Right ventricle myocardium inferior (tissue), 1 donor: ENCODE data around the gene HSPA4. TPM values are rescaled to one million over a fixed set of nuclear protein-coding genes. Genes with fewer than 3 reads are reported as not detected.

Experiments
- ATAC-seq: fragments of 200-7000 bp; cut with Tn5 transposase; one replicate; pipeline ENCODE4 v1.9.1; 2020; ENCODE audit warnings: mild to moderate bottlenecking, moderate library complexity
- DNase-seq: peaks from one replicate; pipeline ENCODE4 v3.0.0; 2021; ENCODE audit errors: missing footprints
- intact Hi-C: fragments of 100-400 bp; cut with DNase I; formaldehyde crosslinking; loops from one replicate; pipeline ENCODE4 v1.11.0; 2022
- total RNA-seq: library from RNA; stranded (reverse); fragmentation: NEBNext Ultra II Directional; extraction: Animal tissue kit (Norgen Biotek cat#: 25700); gene quantifications from one replicate; pipeline ENCODE4 v1.2.1, GENCODE V29; 2021
- donor health status: DM: no; HTN: yes; CAD: no; lungs with severe emphysema.

Gene HSPA4
- total RNA-seq, 1 donor from 2014 or later: 77.4 TPM

DNA sequence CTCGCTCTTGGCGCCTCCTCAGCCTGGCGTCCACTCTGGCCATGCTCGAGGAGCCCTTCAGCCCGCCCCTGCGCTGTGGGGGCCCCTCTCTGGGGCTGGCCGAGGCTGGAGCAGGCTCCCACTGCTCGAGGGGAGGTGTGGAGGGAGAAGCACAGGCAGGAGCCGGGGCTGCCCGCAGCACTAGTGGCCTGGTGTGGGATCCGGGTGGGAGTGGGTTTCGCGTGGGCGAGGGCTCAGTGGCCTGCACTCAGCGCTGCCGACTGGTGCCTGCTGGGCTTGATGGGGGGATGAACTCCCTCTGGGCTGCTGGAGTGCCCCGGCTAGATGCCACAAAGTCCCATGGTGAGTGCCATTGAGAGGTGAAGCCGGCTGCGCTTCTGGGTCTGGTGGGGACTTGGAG, 4.4 kb upstream of the HSPA4 start:
- intact Hi-C loops: no loop called here
- DNase-seq (no peak), ATAC-seq (no peak)

DNA sequence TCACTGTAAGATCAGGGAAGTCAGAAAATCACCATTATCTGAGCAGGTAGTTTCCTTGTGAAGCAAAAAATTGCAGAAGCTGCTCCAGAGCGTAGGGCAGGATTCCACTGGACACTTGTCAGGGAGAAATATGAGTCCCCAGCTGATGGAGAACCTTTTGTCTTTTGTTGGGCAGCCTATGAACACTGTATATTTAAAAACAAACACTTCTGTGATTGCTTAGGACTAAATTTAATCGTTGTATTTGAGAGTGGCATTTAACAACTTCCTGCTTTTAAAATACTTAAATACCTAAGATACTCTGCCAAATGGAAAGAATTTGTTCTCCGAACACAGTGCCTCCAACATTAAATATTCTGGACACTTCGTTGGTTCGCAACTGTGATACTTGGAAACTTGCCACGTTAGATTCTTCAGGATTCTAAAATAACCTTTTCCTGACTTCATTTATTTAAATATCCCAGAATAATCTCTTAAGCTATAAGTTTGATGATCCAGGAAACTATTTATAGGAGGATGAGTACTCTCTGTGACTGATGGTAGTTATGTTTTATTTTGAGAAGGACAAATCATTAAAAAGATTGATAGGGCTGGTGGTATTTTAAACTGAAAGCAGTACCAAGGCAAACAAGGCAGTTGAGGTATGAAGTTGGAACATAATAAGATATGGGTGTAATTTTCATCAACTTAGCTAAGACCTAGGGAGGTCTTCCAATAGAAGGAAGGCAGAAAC, 2.7 kb upstream of the HSPA4 start:
- DNase-seq: no peak
- intact Hi-C loops: no loop called here
- ATAC-seq: no peak

DNA sequence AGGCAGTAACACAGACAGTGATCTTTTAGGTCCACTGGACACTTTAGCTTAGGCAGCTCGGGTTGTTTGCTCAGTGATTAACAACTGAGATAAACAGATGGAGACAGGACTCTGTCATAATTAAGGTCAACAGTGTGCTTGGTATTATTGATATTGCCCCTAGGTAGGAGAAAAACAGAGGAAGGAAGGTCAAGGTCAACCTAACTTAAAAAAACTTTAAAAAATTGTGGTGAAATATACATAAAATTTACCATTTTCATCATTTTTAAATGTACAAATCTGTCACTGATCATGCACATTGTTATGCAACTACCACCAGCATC, 2.1 kb upstream of the HSPA4 start:
- ATAC-seq (no peak), DNase-seq (no peak)
- intact Hi-C loops: loop anchor here (2.0 kb wide), 1 partner anchor 87 kb away; the partner anchor contains the start of gene AFF4

DNA sequence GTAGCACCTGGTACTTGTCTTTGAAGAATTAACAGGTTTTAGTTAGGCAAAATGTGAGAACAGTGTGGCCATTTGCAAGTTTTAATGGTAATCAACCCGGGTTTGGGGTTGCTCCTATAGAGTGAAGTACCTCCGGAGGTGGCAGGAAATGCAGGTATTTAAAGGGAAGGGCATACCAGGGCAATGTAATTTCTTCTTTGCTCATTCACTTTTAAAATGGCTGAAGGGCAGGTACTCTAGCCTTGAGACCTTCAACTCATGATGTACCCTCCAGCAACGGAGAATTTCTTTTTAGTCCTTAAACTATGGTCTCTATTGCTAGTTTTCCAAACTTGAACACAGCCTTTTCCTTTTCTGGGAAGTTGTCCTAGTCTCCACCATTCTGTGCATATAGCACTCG, 1.3 kb upstream of the HSPA4 start:
- DNase-seq (no peak), ATAC-seq (no peak)
- intact Hi-C loops: loop anchor here (2.0 kb wide), 1 partner anchor 88 kb away; the partner anchor contains the start of gene AFF4

DNA sequence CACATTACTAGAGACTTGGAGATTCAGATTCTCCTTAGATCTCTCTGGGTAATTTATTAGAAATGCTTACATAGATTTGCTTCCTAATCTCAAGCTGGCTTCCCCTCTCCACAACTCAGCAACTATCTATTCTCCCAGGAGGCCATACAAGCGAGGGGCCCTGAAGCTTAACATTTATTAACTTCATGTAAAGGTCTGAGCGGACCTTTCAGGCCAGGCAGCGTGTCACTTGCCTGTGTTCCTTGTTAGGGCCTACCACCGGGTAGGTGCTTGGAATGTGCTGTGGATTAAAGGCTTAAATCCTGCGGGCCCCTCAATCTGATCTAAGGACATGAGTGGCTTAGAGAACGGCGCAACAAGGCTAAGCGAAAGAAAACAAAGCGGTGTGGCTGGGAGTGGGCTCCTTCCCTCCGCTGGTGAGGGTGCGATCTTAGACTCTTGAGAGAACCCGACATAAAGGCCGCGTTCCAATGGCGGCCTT, 712 bp upstream of the HSPA4 start:
- peak; percentile 1 for ATAC-seq
- intact Hi-C loops: loop anchor here (2.0 kb wide), 1 partner anchor 88 kb away; the partner anchor contains the start of gene AFF4

DNA sequence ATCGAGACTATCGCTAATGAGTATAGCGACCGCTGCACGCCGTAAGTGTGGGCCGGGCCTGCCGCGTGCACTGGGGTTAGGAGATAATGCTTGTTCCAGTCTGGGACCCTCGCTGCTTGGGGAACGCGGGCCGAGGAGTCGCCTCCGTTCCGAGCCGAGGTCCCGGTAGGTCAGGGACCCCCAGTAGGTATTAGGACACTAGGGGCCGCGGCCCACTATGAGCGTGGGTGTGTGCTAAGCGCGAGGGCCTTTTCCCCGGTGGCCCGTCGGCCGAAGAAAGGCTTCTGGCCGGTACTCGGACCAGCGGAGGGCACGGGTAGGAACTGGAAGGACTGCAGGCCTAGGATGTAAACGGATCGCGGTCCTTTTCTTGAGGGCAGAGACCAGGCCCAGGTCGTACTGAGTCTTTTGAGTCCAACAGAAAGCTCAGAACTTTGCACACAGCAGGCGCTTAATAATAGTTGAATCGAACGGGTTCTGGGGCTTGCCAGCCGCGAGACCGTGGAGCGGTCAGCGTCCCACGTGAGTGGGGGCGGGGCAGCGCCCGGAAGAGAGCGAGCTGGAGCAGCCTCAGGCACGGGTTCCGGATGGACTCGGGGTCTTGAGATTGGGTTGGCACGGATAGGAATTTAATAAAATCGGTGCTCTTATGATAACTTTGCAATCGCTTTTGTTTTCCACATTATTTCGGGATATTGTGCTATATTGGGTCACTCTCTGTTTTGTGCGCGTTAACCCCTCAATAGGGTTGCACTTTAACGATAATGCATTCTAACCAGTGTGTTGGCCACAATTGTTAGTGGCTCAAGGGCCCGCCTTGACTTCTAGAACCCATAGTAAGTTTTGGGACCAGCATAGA, 733 bp downstream of the HSPA4 start:
- DNase-seq: peak; percentile 80
- peak; percentile 45 for ATAC-seq
- intact Hi-C loops: no loop called here

More for the DNA sequence above, 712 bp upstream of the HSPA4 start:
- no peak for DNase-seq

DNA sequence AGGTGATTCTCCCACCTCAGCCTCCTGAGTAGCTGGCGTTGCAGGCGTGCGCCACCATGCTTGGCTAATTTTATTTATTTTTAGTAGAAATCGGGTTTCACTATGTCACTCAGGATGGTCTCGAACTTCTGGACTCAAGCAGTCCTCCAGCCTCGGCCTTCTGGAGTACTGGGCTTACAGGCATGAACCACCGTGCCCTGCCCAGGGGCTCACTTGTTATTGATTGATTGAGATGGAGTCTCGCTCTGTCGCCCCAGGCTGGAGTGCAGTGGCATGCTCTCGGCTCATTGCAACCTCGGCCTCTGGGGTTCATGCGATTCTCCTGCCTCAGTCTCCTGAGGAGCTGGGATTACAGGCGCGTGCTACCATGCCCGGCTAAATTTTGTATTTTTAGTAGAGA, 1.6 kb downstream of the HSPA4 start:
- ATAC-seq (no peak), DNase-seq (no peak)
- intact Hi-C loops: no loop called here

DNA sequence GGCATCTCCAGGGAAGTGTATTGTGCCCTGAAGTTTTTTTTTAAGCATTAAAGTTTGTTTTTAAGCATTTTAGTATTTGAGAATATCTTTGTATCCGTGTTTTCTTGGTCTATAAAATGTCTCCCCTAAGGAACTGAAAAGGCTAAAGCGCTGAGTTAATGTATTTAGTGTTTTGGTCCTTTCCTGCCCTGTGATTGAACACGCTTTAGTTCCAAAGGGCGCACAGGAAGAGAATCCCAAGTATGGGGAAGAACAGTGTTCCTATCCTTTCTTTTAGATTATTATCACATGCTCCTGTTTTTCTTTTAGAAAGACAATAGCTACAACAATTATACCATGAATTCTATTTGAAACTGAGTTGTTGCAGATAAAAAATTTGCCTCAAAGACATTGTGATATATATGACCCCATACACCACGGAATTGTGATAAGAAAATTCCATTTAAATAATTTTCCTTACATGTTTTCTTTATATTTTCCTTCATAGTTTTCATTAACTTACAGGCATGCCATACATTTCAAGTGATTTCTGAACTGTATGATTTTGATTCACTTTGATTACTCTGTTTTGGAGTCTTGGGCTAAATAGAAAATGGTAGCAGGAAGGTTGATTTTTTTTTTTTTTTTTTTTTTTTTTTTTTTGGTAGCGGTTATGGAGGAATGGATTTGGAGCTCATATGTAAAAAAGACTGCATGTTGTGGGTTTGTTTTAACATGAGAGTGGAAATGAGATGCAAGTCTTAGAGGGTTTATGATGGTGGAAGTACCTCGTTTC, 3.1 kb downstream of the HSPA4 start:
- DNase-seq (no peak), ATAC-seq (no peak)
- intact Hi-C loops: no loop called here

DNA sequence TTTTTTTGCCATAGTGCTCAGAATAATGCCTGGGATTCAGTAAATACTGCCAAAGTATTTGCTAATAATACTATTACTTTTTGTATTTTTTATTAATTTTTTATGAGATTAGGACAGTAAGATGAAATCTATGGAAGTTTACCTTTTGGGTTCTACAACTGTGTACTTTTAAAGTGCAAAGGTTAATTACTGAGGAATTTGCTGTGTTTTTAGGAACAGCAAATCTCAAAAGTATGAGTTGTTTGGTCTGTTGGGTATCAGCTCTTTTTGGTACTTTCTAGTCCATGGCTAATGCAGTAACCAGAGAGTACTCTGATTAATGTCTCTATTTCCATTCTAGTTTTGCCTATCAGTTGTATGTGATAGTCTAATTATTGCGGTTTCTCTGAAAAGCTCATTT, 5.1 kb downstream of the HSPA4 start:
- intact Hi-C loops: no loop called here
- DNase-seq: no peak
- no peak for ATAC-seq

DNA sequence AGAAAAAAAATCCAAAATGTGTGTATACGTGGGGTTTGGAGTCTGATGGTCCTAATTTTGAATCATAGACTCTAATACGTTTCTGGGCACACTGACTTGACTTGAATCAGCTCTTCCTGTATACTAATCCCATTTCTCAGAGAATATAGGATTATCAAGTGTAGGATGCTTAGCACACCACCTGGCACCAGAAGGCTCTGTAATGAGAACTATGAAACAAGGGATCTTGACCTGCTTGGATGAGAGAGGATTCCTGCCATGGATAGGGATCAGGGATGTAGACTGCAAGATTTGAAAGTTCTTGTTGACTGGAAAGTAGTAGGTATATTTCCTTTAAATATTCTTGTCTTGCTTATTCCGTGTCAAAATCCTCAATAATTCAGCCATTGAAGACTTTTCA, 7.8 kb downstream of the HSPA4 start:
- DNase-seq: no peak
- intact Hi-C loops: no loop called here
- ATAC-seq: no peak

DNA sequence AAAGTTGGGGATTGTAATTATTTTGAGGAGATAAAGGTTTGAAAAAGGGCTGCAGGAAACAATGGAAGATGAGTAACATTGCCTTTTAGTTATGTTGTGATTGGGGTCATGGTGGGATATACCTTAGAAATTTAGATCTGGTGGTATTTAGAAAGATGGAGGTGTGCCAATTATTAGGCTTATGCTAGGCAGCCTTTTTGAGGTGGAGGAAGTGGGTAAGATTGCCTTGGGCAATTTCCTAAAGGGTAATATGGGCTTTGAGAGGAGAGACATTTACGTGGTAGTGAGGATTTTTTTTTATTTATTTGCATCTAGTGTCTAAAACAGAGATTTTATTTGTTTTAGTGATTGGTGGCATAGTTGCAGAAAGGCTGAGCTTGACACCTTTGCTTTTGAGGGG, 10.5 kb downstream of the HSPA4 start:
- intact Hi-C loops: no loop called here
- no peak for DNase-seq

DNA sequence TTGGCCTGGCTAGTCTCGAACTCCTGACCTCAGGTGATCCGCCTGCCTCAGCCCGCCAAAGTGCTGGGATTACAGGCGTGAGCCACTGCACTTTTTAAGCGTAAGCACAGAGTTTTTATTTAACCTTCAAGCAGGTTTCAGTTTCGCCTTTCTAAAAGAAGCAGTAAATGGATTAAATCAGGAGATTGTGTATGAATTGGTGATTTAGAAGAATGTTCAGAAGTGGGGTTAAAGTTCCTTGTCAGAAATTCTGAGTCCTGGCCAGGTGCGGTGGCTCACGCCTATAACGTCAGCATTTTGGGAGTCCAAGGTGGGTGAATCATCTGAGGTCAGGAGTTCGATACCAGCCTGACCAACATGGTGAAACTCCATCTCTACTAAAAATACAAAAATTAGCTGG, 12.2 kb downstream of the HSPA4 start:
- intact Hi-C loops: no loop called here
- ATAC-seq: no peak

More for the DNA sequence above, 10.5 kb downstream of the HSPA4 start:
- ATAC-seq: no peak

DNA sequence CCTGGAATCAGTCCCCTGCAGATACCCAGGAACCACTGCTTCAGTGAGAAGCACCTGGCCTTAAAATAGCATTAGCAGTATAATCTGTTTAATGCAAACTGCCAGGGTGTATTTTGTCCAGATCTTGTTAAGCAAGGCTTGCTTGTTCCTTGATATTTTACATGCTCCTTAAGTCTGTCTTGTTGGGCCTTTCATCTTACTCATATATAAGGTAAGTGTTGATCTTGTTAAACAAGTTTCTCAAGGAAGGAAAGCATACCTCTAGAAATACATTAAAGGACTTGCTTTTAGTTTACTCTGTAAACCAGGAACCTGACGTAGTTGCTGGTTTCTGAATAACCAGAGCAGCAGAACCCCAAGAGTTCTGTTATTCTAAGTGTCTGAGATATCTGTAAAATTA, 13.7 kb downstream of the HSPA4 start:
- intact Hi-C loops: no loop called here
- DNase-seq (no peak), ATAC-seq (no peak)

More for the DNA sequence above, 12.2 kb downstream of the HSPA4 start:
- no peak for DNase-seq

DNA sequence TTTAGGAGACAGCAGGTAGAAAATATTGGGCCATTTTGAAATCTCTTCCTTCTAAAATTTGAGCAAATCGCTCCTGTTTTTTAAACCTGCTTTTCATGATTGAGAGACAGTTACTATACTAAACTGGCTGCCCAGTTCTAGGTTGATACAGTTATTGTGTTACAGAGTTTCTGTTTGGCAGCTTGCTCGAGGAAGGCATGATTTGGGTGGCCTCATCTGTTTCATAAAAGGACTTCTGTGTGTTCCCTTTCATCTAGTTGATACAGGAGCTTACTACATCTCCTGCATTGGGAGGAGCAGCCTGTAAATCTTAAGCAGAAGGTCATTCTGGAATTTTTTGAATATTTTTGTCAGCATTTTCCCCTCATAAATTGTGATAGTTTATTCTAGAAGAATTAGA, 14.2 kb downstream of the HSPA4 start:
- intact Hi-C loops: no loop called here
- ATAC-seq (no peak), DNase-seq (no peak)

DNA sequence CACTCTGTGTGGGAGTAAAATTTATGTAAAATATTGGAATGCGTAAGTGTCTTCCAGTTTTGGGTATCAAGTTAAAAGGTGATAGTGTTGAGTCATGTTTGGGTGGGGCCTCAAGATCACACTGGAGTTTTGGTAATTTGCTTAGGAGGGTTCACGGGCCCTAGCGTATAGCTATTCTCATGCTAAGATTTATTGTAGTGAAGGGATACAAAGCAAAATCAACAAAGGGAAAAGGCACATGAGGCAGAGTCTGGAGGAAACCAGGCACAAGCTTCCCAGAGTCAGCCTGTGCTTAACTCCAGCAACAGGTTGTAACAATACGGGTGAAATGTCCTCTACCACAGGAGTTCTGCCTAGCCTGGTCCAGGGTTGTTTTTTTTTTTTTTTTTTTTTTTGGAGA, 20.2 kb downstream of the HSPA4 start:
- intact Hi-C loops: no loop called here
- ATAC-seq: no peak
- no peak for DNase-seq

DNA sequence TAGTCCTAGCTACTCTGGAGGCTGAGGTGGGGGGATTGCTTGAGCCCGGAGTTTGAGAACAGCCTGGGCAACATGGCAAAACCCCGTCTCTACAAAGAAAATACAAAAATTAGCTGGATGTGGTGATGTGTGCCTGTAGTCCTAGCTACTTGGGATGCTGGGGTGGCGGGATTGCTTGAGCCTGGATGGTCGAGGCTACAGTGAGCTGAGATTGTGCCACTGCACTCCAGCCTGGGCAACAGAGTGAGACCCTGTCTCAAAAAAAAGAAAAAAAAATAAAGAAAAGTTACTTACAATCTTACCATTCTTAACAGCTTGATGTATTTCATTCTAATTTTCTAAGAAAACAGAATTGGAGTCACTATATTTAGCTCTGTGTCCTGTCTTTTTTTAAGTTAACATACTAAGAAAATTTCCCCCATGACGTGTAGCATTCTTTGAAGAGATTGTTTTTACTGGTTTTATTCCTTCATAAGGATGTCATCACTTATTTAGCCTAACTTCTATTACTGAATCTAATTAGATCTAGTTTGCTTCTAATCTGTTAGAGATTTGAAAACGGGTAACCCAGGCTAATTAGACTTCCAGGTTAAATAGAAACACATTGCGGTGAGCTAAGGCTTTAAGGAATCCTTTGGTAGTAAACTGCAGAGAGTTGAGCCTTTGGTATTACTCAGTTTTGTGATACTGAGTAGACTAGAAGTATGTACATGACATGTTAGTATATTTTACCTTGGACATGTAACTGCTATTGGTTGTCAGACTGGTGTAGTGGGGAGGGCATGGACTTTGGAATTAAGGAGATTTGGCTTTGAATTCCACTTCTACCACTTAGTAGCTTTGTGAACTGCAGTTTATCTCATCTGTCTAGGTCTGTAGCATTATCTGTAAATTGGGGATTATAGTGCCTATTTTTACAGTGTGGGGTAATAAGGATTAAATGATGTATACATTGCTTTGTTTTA, 24.0 kb downstream of the HSPA4 start:
- intact Hi-C loops: no loop called here
- ATAC-seq (no peak), DNase-seq (no peak)

DNA sequence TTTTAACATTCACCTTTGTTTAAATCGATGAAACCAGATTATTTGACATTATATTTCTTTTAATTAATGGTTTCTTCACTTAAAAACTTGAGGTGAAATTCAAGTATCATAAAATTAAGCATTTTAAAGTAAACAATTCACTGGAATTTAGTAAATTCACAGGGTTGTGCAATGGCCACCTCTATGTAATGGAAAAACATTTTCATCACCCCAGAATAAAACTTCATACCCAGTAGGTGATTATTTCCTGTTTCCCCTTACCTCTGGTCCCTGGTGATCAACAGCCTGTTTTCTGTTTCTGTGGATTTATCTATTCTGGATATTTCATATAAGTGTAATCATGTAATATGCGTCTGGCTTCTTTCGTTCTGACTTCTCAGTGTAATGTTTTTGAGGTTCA, 27.2 kb downstream of the HSPA4 start:
- ATAC-seq: no peak
- intact Hi-C loops: no loop called here
- DNase-seq: no peak

DNA sequence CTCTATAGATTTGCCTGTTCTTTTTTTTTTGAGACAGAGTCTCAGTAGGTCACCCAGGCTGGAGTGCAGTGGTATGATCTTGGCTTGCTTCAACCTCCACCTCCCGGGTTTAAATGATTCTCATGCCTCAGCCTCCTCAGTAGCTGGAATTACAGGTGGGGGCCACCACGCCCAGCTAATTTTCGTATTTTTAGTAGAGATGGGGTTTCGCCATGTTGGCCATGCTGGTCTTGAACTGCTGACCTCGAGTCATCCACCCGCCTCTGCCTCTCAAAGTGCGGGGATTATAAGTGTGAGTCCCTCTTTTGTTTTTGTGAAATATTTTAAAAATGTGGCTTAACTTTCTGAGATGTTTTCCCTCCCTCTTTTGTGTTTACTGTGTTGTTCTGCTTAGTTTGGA, 29.2 kb downstream of the HSPA4 start:
- ATAC-seq: no peak
- intact Hi-C loops: no loop called here
- DNase-seq: no peak
